NCI-H526 treated with DMSO at 0.1 percent for 48 hours (cell line): Measurements from ENCODE around the gene ZNF354C.

Experiments used
- DNase-seq: peaks from one replicate; lab custom pipeline; 2025; lab: John Stamatoyannopoulos, UW

The ZNF354C gene

GRCh38 chr5:179127136-179128040 is 67.2 kb downstream of the ZNF354C start:
- DNase-seq, result no peak

GRCh38 chr5:179128041-179128365 is 67.8 kb downstream of the ZNF354C start:
- no peak for DNase-seq

- no peak for DNase-seq
Observed at GRCh38 chr5:179128976-179129375, 68.8 kb downstream of the ZNF354C start.

- no peak for DNase-seq
Observed at GRCh38 chr5:179129607-179130071, 69.5 kb downstream of the ZNF354C start.

GRCh38 chr5:179130101-179130681 is 70.0 kb downstream of the ZNF354C start:
- no peak for DNase-seq

GRCh38 chr5:179131321-179131835 is 71.2 kb downstream of the ZNF354C start:
- DNase-seq, result no peak

GRCh38 chr5:179131886-179132585 is 71.9 kb downstream of the ZNF354C start:
- DNase-seq, result no peak

GRCh38 chr5:179132586-179133355 is 72.6 kb downstream of the ZNF354C start:
- no peak for DNase-seq
